Middle frontal gyrus (tissue), 1 donor: ENCODE results near the gene SLC4A2.

Experiments
- DNase-seq: peaks from one replicate; pipeline ENCODE4 v3.0.0-alpha.2; 2015; ENCODE audit warnings: low spot score; ENCODE audit errors: extremely low spot score

Gene SLC4A2

DNA sequence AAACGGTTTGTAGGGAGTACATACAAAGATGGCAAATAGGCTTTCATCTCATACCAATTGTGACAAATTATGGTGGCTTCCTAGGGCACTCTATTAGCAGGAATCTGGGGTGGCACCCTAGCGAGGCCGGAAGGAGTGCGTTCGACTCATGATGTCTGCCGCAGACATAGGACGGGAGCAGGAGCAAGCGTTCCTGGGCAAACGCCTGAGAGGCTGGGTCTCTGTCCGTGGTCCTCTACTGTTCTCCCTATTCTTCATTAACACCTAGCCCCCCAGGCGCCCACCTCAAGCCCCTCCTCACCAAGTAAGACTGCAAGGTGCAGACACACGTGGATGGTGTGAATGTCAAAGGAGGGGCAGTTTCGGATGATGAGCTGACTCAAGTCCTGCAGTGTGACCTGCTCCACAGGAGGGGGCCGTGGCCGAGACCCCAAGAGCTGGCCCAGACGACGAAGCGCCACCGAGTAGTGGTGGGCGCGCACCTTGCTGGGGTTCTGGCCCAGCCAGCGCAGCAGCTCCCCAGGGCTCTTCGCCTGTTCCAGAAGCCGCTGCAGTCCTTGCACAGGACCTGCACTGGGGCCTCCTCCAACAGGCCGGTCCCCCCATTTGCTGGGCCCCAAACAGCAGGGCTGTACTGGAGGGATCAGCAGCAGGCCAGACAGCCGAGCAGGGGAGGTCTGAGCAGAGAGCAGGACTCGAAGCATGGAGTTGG lies 20.0 kb downstream of the SLC4A2 start:
- DNase-seq = no peak

DNA sequence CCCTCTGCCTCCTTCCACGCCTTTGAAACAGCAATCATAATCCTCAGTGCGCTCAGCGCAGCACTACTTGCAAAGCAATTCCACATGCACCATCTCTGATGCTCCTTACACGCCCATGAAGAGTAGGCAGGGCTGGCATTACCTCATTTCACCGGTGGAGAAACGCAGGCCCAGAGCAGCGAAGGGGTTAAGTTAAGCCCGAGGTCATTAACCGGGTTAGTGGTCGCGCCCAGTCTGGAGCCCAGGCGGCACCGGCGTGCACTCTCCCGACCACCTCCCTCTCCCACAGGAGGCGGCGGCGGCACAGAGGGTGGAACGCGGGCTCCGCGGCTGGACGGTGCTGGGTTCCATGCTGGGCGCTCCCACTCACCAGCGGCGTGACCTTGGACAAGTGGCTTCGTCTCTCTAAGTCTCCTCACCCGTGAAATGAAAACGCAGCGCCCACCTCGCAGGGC lies 20.7 kb downstream of the SLC4A2 start:
- DNase-seq = no peak

DNA sequence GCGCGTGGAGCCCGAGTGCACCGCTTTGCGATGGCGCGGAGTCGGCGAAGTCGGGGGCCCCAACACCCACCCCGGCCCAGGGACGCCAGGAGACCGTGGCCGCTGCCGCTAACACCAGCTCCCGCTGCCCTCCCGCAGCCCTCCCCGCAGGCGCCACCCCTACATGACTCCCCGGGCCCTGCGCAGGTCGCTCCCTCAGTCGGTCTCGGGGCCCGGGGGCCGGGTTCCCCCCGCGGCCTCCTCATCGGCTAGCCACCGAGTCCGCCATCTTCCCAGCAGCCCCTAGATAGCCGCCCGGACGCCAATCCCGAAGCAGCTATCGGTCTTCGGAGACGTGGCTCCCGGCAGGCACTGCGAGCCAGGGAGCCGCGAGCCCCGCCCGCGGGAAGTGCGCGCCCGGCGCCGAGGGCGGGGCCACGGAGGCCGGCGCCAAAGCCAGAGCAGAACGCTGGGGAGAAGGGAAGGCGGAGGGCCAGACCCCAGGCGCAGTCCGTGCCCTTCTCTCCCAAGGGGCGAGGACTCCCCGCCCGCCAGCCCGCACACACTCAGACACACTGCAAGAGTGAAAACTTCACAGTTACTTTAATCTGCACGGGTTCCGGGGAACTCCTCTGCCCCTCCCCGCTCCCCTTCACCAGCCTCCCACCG lies 21.3 kb downstream of the SLC4A2 start, which contains the start of gene FASTK:
Gene FASTK, minus strand, starts transcription at position 288 of the 648 bp plus-strand sequence. Its CDS starts 43 bp downstream, at position 245.
- DNase-seq = peak; percentile 91

DNA sequence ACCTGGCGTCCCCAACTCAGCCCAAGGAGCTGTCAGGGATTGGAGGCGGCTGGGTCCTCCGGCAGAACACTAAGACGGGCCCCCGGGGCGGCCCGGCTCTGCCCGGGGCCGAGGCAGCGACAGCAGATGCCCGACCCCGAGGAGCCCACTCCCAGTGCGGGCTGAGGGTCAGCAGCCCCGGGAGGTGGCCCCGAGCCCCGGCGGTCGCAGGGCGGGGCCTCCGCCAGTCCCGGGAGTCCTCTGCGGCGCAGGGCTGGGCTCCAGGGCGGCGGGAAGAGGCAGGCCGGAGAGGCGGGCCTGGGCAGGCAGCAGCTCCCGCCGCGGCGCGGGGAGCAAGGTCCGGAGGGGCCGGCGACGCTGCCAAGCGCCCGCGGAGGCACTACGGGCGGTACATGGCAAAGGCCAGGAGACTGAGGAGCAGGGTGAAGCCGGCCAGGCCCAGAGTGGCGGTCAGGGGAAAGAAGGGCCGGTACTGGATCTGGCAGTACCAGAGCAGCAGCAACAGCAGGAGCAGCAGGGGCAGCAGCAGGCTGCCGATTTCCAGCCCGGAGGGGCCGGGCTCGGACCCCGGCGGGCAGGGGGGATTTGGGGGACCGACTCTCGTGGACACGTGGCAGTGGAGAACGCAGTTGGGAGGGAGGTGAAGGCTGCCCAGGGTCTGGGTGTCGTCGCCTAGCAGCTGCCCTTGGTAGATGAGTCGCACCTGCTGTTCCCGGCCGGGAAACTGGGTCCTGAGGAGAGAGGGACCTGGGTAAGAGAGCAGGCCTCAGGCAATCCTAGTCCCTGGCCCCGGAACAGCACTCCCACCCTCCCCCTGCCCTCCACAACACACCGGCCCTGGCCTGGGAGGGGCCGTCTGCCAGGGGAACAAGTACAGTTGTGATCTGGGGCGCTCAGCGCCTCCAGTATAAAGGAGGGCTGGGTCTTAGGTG lies 22.0 kb downstream of the SLC4A2 start:
- DNase-seq = no peak

DNA sequence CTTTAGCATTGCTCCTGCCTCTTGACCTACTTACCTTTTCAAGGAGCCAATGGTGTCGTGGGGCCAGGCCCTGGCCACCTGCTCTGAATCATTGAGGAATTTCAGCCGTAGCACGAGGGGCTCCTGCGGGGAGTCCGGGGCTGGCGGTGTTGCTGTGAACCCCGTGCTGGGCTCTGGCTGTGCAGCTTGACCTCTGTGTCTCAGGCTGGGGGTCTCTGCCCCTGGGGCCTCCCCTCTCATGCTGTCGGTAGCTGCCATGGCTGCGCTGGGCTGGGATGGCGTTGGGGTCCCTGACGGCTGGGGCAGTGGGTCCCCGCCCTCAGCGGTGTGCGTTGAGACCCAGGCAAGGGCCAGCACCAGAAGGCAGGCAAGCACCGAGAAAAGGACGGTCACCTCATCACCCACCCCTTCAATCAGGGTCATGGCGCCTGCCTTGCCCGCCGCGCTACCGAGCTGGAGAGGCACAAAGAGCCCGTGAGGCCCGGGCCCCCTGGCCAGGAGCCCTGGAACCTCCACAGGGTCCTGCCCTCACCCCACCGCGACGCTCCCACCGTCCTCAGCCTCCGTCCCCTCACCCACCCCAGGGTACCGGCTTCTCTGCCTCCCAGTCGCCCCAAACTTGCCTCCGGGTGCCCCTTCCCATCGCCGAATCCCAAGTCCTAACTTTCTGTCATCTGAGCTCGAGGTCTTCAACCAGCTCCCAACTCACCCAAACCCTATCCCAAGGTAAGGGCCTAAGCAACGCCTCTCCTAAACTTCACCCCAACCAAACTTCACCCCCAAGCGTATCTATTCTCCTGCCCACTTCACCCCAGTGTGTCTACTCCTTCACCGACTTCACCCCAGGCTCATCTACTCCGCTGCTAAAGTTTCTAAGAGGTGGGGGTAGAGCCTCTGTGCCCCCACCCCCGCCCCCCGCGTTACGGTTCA lies 23.0 kb downstream of the SLC4A2 start:
- DNase-seq = no peak

DNA sequence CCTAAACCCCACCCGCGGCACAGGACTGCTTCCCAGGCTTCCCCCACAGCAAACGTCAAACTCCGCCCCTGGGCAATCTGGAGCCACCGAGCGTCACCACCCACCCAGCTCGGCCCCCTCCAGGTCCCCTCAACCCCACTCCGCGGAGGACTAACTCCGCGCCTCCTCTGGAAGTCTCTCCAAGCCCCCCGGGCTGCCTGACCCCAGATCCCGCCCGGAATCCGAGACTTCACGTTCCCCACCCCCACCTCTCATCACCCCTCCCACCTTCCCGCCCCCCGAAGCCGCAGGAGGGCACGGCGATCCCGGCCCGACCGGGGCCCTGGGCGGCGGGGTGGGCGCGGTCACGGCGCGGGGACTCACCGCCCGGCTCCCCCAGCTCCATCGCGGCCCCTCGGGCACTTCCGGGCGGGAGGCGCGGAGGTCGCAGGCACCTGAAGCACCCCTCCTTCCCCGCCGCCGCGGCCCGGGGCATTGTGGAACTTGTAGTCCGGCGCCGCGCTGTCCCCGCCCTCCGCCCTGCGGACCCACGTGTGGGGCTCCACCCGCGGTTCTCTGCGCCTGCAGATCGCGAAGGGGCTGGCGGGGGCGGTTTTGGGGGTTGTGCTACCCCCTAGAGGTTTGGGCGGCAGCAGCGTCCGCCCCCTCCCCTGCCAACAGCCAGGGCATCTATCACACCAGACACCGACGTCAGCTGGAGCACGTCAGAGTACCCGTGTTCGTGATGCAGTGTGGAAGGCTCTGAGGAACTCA lies 23.9 kb downstream of the SLC4A2 start, which contains the start of gene TMUB1:
Gene TMUB1, minus strand, starts transcription at position 423 of the 753 bp plus-strand sequence. CDS start 930 bp downstream, outside the sequence.
- no peak for DNase-seq

DNA sequence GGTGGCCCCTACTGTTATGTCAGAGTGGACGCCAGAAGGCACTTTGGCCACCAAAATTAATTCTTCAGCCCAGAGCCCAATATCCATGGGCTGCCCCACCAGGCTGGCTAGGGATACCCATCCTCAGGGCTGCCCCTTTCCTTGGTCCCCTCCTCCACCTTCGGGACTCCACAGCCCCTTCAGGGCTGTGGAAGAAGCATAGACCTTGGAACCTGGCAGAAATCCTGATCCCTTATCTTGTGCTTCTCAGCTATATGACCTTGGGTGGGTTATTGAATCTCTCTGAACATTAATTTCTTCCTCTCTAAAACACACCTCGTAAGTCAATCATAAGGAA lies 24.4 kb downstream of the SLC4A2 start:
- no peak for DNase-seq

DNA sequence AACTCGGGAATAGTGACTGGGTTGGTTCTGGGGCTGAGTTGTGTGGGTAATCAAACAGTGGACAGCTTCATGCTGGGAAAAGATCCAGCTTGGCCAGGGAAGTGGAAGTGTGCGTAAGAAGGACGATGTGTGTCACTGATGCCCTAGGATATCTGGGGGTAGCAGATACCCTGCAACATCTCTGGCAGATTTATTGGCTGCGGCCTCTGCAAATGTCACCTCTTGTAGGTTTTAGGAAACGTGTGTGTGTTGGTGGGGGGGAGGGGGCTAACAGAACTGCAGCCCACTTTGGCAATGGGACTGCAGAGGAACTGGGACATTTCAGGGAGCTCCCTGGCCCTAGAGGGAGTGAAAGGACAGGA lies 25.9 kb downstream of the SLC4A2 start:
- DNase-seq = no peak

DNA sequence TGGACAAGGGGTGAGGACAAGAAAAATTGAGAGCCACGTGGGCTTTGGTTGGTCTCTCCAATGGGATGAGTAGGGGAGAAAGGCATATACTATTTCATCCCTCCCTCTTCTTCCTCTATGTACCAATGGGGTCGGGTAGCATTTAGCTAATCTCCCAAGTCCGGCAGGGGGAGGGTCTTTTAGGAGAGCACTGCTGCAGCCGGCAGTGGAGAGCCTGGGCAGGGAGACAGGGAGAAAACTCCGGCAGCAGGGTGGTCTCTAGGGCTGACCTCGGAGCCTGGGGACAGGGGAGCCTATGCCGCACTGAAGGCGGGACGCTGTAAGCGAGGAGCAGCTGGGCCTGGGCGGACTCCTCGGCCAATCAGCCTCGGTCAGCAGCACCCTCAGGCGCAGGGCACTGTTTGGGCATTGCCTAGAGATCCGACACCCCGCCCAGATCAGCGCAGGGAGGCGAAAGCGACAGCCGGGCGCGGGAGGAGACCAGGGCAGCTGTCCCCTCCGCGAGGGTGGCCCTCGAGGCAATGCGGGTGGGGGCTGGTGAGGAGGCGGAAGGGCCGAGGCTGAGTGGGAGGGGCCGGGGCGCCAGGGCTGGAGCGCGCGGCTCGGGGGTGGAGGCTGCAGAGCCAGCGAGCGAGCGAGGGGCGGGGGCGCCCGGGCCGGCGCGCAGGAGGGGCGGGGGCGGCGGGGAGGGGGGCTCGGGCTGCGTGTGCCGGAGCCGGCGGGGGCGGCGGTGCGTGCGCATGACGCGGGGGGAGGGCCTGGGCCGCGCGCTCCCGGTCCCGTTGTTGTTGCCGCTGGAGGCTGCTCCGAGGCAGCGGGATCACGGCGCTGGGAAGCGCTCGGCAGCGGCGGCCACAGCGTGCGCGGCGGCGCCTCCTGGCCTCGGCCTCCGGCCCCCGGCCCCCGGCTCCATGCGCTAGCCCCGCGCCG lies 26.6 kb downstream of the SLC4A2 start, which contains the start of gene AGAP3:
Gene AGAP3, plus strand, starts transcription at position 785 of the 930 bp plus-strand sequence. CDS start 267 bp downstream, outside the sequence.
- DNase-seq = peak; percentile 58

DNA sequence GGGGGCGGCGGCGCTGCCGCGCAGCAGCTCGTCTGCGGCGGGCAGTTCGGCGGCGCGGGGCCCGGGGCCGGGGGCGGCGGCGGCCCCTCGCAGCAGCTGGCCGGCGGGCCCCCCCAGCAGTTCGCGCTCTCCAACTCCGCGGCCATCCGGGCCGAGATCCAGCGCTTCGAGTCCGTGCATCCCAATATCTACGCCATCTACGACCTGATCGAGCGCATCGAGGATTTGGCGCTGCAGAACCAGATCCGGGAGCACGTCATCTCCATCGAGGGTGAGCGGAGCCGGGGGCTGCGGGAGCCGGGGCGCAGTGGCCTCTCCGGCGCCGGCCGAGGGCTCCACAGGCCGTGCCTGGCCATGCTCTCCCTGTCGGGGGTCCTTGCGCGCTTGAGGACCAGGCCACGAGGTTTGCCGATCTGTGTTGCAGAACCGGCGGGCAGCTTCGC lies 27.4 kb downstream of the SLC4A2 start:
- DNase-seq = no peak

DNA sequence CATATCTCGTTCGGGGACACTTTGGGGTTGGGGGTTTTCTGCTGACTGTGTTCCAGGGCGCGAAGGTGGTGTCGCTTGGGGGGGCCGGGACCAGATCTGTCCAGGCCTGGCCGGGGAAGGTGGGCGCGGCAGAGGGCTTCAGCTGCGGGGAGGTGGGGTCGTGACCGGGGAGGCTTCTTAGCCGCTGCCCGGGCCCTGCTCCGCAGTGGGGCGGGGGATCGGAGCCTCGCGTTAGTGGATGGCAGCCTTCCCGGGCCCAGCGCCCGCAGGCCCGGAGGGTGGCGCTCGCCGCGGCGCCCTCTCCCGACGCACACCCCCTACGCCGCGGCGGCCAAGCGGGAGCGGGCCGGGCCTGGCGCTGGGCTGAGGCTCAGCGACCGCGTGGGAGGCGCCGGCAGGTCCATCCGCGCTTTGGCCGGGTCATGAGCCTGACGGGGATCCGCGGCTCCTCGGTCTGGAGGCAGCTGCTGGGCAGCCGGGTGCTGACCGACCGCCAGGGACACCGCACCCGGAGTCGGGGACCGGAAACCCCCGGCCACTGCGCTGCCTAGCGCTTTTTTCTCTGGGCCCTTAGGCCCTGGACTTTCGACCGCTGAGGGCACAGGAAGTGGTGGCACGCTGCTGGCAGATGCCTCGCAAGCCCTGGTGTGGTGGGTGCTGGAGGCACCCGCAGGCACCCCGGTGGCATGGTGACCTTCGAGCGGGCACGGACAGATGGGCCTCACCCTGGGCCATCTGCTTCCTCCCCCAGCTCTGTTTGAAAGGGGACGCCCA lies 28.0 kb downstream of the SLC4A2 start:
- no peak for DNase-seq

DNA sequence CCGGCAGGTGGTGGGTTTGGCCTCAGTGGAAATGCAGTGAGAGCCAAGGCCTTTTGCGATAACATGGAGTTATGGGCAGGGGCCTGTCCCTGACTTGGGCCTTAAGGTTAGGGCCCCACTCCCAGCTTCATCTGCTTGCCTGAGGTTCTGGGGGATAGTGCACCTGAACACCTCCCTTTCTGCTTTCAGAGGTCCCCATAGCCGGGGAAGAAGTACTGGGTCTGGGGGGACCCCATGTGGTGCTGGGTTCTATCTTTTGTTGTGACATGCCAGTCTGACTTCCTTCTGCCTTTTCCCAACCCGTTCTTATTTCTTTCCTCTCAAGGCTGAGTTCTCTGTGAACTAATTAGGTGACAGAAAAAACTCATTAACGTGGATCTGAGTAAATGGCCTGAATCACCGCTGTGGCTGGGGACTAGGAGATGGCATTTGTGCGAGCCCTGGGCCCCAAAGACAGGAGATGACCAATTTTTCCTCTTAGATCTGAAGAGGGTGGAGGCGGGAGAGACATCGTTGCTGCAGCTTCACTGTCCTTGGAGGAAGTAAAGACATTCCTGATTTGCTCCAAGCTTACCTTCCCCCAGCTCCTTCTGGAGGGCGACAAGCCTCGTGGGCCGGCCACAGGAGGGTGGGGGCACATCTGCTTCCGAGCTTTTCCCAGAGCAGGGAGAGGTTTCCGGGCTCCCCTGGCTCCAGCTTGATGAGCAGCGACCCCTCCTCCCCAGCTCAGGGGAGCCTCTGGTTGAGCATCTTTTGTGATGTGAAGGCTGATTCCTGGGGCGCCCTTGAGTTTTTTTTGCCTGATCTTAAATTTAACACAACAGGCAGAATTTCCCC lies 28.8 kb downstream of the SLC4A2 start:
- no peak for DNase-seq

DNA sequence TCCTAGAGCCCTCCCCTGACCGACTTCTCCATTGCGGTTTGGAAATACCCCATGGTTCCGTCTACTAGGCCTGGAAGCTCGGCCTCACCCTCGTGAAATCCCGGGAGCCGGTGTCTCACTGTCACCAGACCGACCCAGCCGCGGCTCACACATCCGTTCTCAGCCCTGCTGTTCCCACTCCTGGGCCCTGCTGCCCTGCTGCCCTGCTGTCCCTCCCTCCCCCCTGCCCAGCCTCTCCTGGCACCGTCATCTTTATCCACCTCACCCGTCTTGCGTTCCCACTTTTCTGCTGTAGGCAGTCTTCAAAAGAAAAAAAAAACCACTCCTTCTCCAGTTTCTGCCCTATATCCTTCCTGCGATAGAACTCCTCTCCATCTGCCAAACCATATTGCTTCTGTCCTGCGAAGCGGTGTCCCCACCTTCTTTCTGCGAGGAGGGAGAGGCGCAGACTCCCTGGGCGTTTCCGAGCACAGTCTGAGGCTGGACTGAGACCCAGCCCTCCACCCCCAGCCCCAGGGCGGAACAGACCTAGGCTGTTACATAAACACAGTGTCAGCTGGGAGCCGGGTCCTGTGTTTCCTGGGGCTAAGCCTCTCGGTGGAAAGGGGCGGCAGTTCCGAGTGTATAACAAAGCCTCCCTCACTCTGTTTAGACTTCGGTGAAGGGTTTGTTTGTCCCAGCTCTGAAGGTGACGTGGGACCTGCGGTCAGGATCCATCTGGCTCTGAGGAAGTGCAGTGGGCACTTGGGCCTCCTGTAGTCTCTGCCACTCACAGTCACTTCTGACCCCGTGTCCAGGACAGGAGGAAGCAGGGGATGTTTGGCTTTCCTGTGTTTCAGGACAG lies 29.7 kb downstream of the SLC4A2 start:
- no peak for DNase-seq

DNA sequence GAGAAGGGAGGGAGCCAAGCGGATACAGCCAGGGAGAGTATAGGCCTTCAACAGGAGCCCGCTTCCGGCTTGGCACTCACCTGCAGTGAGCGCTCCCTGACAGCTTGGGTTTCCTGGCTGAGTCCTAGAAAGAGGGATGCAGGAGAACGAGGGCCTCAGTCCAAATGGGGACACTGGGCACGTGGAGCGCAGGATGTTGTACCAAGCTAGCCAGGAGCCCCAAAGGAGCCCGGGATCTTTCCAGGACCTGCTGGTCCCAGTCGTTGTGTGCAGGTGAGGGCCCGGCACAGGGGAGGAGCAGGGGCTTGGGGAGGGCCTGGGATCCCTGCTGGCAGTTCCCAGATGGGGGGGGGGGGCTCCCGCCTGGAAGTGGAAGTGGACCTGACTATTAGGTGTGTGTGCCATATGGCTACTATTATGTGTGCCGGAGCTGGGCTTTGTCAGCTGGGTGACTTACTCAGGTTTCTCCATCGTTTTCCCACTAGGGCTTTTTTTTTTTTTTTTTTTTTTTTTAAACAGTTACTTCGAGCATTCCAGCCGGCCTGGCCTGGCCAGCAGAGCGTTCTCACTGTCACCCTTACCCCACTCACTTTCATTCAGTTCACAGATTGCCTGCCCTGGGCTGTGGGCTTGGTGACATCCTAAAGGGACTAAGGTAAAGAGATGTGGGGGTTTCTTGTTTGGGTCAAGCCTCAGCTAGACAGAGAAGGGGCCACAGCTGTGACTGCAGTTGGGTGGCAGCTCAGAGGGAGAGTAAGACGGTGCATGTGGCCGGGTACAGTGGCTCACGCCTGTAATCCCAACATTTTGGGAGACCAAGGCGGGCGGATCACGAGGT lies 30.7 kb downstream of the SLC4A2 start:
- DNase-seq = no peak

DNA sequence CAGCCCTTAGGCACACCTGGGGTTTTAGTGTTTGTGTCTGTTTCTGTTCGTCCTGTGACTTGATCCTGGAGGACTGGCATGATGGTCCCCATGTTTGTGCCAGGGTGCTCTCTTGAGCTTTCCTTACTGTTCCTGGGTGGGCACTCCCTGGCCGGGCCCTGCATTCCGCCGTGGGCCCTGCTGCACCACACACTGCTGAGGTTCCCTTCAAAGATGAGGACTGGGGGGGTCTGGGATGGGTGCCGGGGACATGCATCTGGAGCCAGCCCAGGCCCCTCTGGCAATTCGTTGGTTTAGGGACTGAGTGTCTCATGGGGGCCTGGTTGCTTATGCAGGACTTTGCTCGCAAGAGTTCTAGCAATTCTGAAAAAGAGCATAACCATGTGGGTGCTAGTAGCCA lies 31.6 kb downstream of the SLC4A2 start:
- DNase-seq = no peak
